ENCODE results near the gene MLX. TPM values are rescaled to one million over a fixed set of nuclear protein-coding genes. Genes with fewer than 3 reads are reported as not detected.
"Not testable (repeated sequence)": the region's sequence is repeated elsewhere in the genome, so short reads cannot be mapped to it uniquely, and the experiment has no call there.

The MLX gene
- total RNA-seq, 2 donors from 2014 or later, result 44.3 to 60.5 TPM

DNA sequence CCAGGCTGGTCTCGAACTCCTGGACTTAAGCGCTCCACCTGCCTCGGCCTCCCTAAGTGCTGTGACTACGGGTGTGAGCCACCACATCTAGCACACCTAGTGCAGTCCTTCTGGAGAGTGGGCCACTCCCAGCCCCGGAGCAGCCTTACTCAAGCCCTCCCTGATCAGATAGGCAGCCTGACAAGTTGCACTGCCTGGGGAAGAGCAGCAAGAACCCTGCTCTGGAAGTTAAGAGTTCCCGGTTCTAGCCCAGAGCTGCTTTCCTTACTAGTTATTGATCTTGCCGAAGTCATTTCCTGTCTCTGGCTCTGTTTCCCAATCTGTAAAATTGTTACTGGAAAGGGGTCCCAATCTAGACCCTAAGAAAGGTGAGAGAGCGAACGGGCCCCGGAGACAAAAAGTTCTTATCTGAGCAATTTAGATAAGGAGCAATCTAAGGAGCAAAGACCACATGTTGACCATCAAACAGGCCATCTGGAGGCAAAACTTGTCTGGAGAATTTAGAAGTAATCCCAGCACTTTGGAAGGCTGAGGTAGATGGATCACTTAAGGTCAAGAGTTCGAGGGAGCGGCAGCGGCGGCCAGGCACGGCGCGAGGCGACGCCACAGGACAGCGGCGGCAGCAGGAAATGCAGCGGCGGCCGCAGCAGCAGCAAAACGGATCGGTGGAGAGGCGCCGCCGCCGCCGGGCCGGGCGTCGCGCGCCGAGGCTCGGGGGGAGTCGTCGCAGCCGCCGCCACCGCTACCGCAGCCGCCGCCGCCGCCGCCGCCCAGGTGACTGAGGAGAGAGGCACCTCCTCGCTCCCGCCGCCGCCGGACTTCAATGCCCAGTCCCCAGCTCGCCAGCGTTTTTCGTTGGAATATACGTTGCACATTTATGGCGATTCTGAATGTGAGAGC lies 35.2 kb upstream of the MLX start:
- Mint-ChIP-seq H3K9me3 (no peaks in the 10 kb centered on the region), H3K27ac (peak overlapping the region in 1 of 2 donors; percentile 29), H3K36me3 (peaks cover 0 to 5% of the 10 kb centered on the region in 2 donors)
- peak; percentile 16 to 23 for ATAC-seq
- peak in 1 of 2 donors; percentile 64 for DNase-seq (ENCODE audit: low spot score in 2 of 2)

DNA sequence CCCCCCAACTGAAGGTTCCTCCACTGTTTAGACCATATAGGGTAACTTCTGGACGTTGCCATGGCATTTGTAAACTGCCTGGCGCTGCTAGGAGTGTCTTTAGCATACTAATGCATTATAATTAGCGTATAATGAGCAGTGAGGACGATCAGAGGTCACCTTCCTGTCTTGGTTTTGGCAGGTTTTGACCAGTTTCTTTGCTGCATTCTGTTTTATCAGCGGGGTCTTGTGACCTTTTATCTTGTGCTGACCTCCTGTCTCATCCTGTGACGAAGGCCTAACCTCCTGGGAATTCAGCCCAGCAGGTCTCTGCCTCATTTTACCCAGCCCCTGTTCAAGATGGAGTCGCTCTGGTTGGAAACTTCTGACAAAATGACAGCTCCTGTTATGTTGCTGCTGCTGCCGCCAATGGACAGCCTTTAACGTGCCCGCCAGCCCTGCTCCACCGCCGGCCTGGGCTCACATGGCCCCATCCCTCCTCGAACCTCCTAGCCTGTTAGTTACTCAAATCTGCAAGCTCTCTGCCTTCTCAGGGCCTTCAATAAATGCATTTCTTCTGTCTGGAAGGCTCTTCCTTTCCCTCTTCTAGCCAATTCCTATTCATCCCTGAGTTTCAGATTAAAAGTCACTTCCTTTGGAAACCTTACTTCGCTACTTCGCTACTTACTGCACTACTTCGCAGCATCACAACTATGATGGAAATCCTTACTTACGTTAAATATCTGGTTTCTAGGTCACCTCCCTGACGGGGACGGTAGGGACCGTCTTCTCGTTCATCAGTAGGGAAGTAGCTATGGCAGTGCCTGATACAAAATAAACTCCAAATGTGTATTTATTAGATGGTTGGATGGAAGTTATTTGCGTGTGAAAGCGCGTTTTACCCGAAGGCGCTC lies 31.5 kb upstream of the MLX start:
- ATAC-seq (no peak), DNase-seq (ENCODE audit: low spot score in 2 of 2) (no peak)
- Mint-ChIP-seq H3K9me3 (no peaks in the 10 kb centered on the region), H3K27ac (peak overlapping the region; percentile 46 to 97), H3K36me3 (peaks cover 5 to 8% of the 10 kb centered on the region in 2 donors)

- H3K36me3 Mint-ChIP-seq, result peaks cover 7 to 14% of the 10 kb centered on the region in 2 donors
- peak; percentile 90 to 93 for DNase-seq (ENCODE audit: low spot score in 2 of 2)
- H3K9me3 Mint-ChIP-seq, result no peaks in the 10 kb centered on the region
- ATAC-seq, result peak; percentile 90 to 92
- H3K27ac Mint-ChIP-seq, result peak within 1 kb of the TSS; percentile 92 to 97
Measured at GRCh38 chr17:42536048-42536371, 30.9 kb upstream of the MLX start, which contains the start of gene NAGLU. NAGLU (plus strand) TSS chr17:42536241; CDS start chr17:42536273, 32 bp downstream.

DNA sequence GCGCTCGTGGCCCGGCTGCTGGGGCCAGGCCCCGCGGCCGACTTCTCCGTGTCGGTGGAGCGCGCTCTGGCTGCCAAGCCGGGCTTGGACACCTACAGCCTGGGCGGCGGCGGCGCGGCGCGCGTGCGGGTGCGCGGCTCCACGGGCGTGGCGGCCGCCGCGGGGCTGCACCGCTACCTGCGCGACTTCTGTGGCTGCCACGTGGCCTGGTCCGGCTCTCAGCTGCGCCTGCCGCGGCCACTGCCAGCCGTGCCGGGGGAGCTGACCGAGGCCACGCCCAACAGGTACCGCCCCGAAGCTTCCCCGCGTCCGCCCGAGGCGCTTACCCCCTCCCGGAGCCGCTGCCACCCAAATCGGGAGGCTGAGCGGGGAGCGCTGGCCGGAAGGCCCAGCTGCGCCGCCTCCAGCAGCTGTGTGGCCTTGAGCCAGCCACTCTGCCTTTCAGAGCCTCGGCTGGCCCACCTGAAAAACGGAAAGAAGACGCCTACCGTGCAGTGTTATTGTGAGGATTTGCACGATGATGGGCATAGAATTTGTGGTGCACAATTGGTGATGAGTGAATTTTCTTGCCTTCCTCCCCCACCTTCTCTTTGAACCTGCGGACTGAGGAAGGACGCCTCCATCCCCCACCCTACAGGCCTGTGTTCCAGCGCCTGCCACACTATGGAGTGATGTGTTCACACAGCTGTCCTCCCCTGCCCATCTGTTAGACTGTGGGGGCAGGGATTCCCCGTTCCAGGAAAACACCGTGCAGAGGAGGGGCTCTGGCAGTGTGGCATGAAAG lies 30.3 kb upstream of the MLX start:
- peak overlapping the region; percentile 92 to 97 for H3K27ac Mint-ChIP-seq
- no peaks in the 10 kb centered on the region for H3K9me3 Mint-ChIP-seq
- ATAC-seq (peak; percentile 75 to 85), DNase-seq (ENCODE audit: low spot score in 2 of 2) (peak; percentile 77 to 89)
- H3K36me3 Mint-ChIP-seq, result peaks cover 12 to 16% of the 10 kb centered on the region in 2 donors

DNA sequence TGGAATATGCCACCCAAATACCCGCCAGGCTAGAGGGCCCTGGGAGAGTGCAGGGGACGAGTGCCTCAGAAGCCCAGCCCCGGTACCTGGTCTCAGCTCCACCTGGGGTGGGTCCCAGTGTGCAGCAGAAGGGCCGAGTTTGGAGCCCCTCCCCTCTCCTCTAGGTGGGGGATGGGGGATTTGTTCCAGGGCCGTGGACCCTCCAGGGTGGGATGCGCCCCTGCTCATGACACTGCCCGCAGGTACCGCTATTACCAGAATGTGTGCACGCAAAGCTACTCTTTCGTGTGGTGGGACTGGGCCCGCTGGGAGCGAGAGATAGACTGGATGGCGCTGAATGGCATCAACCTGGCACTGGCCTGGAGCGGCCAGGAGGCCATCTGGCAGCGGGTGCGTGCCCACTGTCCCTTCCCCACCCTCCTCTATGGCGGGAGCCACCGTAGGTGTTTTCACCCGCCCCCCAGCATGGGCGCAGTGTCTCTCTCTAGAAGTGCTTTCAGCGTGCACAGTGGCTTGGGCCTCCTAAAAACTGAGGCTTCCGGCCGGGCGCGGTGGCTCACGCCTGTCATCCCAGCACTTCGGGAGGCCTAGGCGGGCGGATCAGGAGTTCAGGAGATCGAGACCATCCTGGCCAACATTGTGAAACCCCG lies 29.6 kb upstream of the MLX start:
- Mint-ChIP-seq H3K36me3 (peaks cover 13 to 16% of the 10 kb centered on the region in 2 donors), H3K9me3 (no peaks in the 10 kb centered on the region), H3K27ac (peak overlapping the region in 1 of 2 donors; percentile 97)
- ATAC-seq, result no peak
- no peak for DNase-seq (ENCODE audit: low spot score in 2 of 2)

- Mint-ChIP-seq H3K36me3 (peaks cover 13 to 18% of the 10 kb centered on the region in 2 donors), H3K9me3 (no peaks in the 10 kb centered on the region), H3K27ac (no peak overlapping the region)
- DNase-seq (ENCODE audit: low spot score in 2 of 2), result no peak
- no peak for ATAC-seq
Measured at GRCh38 chr17:42537826-42538451, 29.0 kb upstream of the MLX start.

DNA sequence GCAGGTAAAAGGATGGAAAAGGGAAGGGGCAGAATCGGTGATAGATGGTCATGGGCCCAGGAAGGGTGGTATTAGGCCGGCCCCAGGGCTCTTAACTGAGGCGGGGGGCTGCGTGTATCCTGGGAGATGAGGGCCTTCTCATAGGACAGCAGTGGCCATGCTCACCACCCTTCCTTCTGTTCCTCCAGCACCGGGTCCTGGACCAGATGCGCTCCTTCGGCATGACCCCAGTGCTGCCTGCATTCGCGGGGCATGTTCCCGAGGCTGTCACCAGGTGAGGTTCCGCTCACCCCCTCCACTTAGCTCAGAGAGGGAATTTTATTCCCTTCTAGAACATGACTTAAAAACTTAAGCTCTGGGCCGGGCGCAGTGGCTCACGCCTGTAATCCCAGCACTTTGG lies 28.4 kb upstream of the MLX start:
- no peaks in the 10 kb centered on the region for H3K9me3 Mint-ChIP-seq
- H3K36me3 Mint-ChIP-seq, result peaks cover 13 to 22% of the 10 kb centered on the region in 2 donors
- no peak for DNase-seq (ENCODE audit: low spot score in 2 of 2)
- H3K27ac Mint-ChIP-seq, result no peak overlapping the region
- ATAC-seq, result no peak

- H3K27ac Mint-ChIP-seq, result peak overlapping the region; percentile 57 to 73
- H3K9me3 Mint-ChIP-seq; ATAC-seq; DNase-seq (ENCODE audit: low spot score in 2 of 2): not testable (repeated sequence)
- H3K36me3 Mint-ChIP-seq, result peaks cover 12 to 22% of the 10 kb centered on the region in 2 donors
Measured at GRCh38 chr17:42540558-42540957, 26.3 kb upstream of the MLX start.

- H3K36me3 Mint-ChIP-seq, result peaks cover 8 to 22% of the 10 kb centered on the region in 2 donors
- ATAC-seq (peak; percentile 47 to 72), DNase-seq (ENCODE audit: low spot score in 2 of 2) (peak in 1 of 2 donors; percentile 35)
- H3K27ac Mint-ChIP-seq, result peak overlapping the region; percentile 63 to 73
- H3K9me3 Mint-ChIP-seq, result no peaks in the 10 kb centered on the region
Measured at GRCh38 chr17:42541041-42541833, 25.7 kb upstream of the MLX start.

DNA sequence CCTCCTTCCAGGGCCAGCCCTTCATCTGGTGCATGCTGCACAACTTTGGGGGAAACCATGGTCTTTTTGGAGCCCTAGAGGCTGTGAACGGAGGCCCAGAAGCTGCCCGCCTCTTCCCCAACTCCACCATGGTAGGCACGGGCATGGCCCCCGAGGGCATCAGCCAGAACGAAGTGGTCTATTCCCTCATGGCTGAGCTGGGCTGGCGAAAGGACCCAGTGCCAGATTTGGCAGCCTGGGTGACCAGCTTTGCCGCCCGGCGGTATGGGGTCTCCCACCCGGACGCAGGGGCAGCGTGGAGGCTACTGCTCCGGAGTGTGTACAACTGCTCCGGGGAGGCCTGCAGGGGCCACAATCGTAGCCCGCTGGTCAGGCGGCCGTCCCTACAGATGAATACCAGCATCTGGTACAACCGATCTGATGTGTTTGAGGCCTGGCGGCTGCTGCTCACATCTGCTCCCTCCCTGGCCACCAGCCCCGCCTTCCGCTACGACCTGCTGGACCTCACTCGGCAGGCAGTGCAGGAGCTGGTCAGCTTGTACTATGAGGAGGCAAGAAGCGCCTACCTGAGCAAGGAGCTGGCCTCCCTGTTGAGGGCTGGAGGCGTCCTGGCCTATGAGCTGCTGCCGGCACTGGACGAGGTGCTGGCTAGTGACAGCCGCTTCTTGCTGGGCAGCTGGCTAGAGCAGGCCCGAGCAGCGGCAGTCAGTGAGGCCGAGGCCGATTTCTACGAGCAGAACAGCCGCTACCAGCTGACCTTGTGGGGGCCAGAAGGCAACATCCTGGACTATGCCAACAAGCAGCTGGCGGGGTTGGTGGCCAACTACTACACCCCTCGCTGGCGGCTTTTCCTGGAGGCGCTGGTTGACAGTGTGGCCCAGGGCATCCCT lies 23.5 kb upstream of the MLX start:
- no peak for ATAC-seq
- DNase-seq (ENCODE audit: low spot score in 2 of 2), result no peak
- Mint-ChIP-seq H3K36me3 (peaks cover 8 to 22% of the 10 kb centered on the region in 2 donors), H3K9me3 (no peaks in the 10 kb centered on the region), H3K27ac (peak overlapping the region in 1 of 2 donors; percentile 86)

DNA sequence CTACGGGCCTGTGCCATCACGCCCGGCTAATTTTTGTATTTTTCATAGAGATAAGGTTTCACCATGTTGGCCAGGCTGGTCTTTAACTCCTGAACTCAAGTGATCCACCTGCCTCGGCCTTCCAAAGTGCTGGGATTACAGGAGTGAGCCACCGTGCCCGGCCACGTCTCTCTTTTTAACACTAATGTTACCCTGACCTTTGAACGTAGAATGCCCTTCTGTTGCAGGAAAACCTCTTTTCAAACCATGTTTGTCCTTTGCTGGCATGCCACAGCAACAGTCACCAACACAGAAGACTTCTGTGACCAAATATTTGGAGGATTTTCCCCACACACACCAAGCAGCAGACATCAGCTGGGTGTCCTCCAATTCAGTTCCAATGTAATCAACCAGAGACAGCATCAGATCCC lies 22.0 kb upstream of the MLX start:
- ATAC-seq (no peak), DNase-seq (ENCODE audit: low spot score in 2 of 2) (no peak)
- no peaks in the 10 kb centered on the region for H3K9me3 Mint-ChIP-seq
- H3K36me3 Mint-ChIP-seq, result peaks cover 8 to 19% of the 10 kb centered on the region in 2 donors
- no peak overlapping the region for H3K27ac Mint-ChIP-seq

DNA sequence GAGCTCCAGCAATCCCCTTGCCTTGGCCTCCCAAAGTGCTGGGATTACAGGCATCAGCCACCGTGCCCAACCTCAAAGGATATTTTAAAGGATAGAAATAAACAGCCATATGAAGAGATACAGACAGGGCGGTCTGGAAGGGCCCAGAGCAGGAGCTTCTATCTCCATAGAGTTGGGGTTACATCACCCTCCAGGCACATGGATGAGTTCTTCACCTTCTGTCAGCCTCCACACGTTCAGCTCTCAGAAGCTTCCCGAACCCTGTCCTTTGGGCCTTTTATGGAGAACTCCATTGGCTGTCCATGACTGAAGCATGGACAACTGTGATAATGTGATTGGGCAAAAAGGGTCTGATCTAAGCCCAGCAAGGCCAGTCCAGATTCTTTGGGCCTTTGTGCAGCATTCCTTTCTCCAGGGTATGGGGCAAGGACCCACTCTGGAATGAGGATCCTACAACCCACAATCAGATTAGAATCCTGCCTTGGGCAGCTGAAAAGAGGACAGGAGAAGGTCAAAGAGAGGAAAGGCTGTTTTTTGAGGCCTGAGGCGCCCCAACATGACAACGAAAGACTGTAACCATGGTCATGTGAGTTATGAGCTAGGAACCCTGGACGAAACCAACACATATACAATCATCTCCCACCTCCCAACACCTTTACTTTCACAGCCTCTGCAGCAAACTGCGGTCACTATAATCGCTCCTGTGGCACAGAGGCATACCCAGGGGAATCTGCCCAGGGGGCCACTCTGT lies 21.0 kb upstream of the MLX start:
- not testable (repeated sequence) for DNase-seq (ENCODE audit: low spot score in 2 of 2); H3K27ac Mint-ChIP-seq; H3K36me3 Mint-ChIP-seq; ATAC-seq; H3K9me3 Mint-ChIP-seq

GRCh38 chr17:42547001-42547461 lies 19.9 kb upstream of the MLX start:
- no peak overlapping the region for H3K27ac Mint-ChIP-seq
- H3K9me3 Mint-ChIP-seq, result no peaks in the 10 kb centered on the region
- no peak for ATAC-seq
- DNase-seq (ENCODE audit: low spot score in 2 of 2), result no peak
- peaks cover 0 to 6% of the 10 kb centered on the region in 2 donors for H3K36me3 Mint-ChIP-seq
